MM.1S (cell line): ENCODE data around the gene RAD23B.

Source experiments
- CTCF ChIP-seq: fragments of 300-600 bp; sonication (generic); IDR thresholded peaks from 2 replicates; pipeline ENCODE4 v1.5.1; 2016; ENCODE audit warnings: antibody characterized with exemption, low read length, mixed read lengths
- EZH2 ChIP-seq: fragments of 300-600 bp; sonication (generic); optimal IDR thresholded peaks from 2 replicates; pipeline ENCODE3; 2017; ENCODE audit warnings: low read depth, mild to moderate bottlenecking, antibody characterized with exemption, low read length, mixed read lengths
- EZH2phosphoT487 ChIP-seq: fragments of 300-600 bp; sonication (generic); IDR thresholded peaks from 2 replicates; pipeline ENCODE4 v1.6.1; 2018; ENCODE audit warnings: antibody characterized with exemption, low read length

- TF ChIP-seq CTCF (peak; percentile 18; the same call in 1 of the 2 replicates), EZH2 (no peak), EZH2phosphoT487 (no peak)
Measured at GRCh38 chr9:107299437-107299836, 16.4 kb downstream of the RAD23B start.
